HUES64 (cell line): ENCODE measurements around the gene INHBB.

Experiments
- H3K27ac ChIP-seq: 2 replicates; pipeline ENCODE4 v1.7.0; 2013; ENCODE audit warnings: low read depth, low read length, inconsistent platforms
- H3K27me3 ChIP-seq: 2 replicates; pipeline ENCODE4 v1.6.1; 2013; ENCODE audit warnings: mild to moderate bottlenecking, low read length; ENCODE audit not compliant: insufficient read depth
- H3K36me3 ChIP-seq: 2 replicates; pipeline ENCODE4 v1.6.1; 2013; ENCODE audit warnings: mild to moderate bottlenecking, low read length; ENCODE audit not compliant: insufficient read depth
- H3K4me1 ChIP-seq: 2 replicates; pipeline ENCODE4 v1.6.1; 2013; ENCODE audit warnings: mild to moderate bottlenecking, low read length, moderate library complexity; ENCODE audit not compliant: insufficient read depth
- H3K4me3 ChIP-seq: 2 replicates; pipeline ENCODE4 v1.5.1; 2013; ENCODE audit warnings: mild to moderate bottlenecking, low read length, moderate library complexity
- H3K9ac ChIP-seq: 2 replicates; pipeline ENCODE4 v1.6.1; 2013; ENCODE audit warnings: mild to moderate bottlenecking, low read depth, low read length
- H3K9me3 ChIP-seq: 2 replicates; pipeline ENCODE4 v1.6.1; 2013; ENCODE audit warnings: low read depth, low read length; ENCODE audit not compliant: insufficient read depth
- WGBS: fragments of 150-250, 120-280 bp; methylation state at CpG from one replicate; pipeline ENCODE4 v1.1.7; 2013; ENCODE audit warnings: missing lambda C conversion rate; 5-methylcytosine and 5-hydroxymethylcytosine counted together

INHBB gene

GRCh38 chr2:120350801-120351320, 4.9 kb downstream of the INHBB start:
- Histone ChIP-seq H3K27ac (no peak overlapping the region), H3K9ac (no peak overlapping the region), H3K4me1 (peaks cover 22% of the 10 kb centered on the region), H3K4me3 (no peak overlapping the region), H3K36me3 (no peaks in the 10 kb centered on the region), H3K27me3 (peaks cover 73% of the 10 kb centered on the region), H3K9me3 (no peaks in the 10 kb centered on the region)
- WGBS, result 93% methylated on average over 22 of the region's 23 CpGs

- Histone ChIP-seq H3K27ac (no peak overlapping the region), H3K4me1 (peaks cover 13% of the 10 kb centered on the region), H3K9ac (no peak overlapping the region), H3K9me3 (no peaks in the 10 kb centered on the region), H3K4me3 (no peak overlapping the region), H3K36me3 (no peaks in the 10 kb centered on the region), H3K27me3 (peaks cover 56% of the 10 kb centered on the region)
- WGBS, result 85% methylated on average over 15 of the region's 15 CpGs
Observed at GRCh38 chr2:120352696-120353590, 7.0 kb downstream of the INHBB start.

- no peaks in the 10 kb centered on the region for H3K36me3 ChIP-seq
- H3K9me3 ChIP-seq, result no peaks in the 10 kb centered on the region
- WGBS, result 91% methylated on average over 5 of the region's 5 CpGs
- H3K27ac ChIP-seq, result no peak overlapping the region
- H3K27me3 ChIP-seq, result peaks cover 52% of the 10 kb centered on the region
- H3K4me3 ChIP-seq, result no peak overlapping the region
- peaks cover 7% of the 10 kb centered on the region for H3K4me1 ChIP-seq
- H3K9ac ChIP-seq, result no peak overlapping the region
Observed at GRCh38 chr2:120353591-120353898, 7.6 kb downstream of the INHBB start.

- 95% methylated on average over 10 of the region's 10 CpGs for WGBS
- no peaks in the 10 kb centered on the region for H3K9me3 ChIP-seq
Observed at GRCh38 chr2:120353931-120354330, 8.0 kb downstream of the INHBB start.

GRCh38 chr2:120354467-120354866, 8.5 kb downstream of the INHBB start:
- no peak overlapping the region for H3K27ac ChIP-seq
- H3K4me1 ChIP-seq, result no peaks in the 10 kb centered on the region
- H3K9me3 ChIP-seq, result no peaks in the 10 kb centered on the region
- 93% methylated on average over 15 of the region's 15 CpGs for WGBS
- no peak overlapping the region for H3K4me3 ChIP-seq
- H3K9ac ChIP-seq, result no peak overlapping the region
- peaks cover 43% of the 10 kb centered on the region for H3K27me3 ChIP-seq
- no peaks in the 10 kb centered on the region for H3K36me3 ChIP-seq

More at GRCh38 chr2:120353931-120354330, 8.0 kb downstream of the INHBB start:
- Histone ChIP-seq H3K36me3 (no peaks in the 10 kb centered on the region), H3K9ac (no peak overlapping the region), H3K27me3 (peaks cover 48% of the 10 kb centered on the region), H3K4me1 (peaks cover 3% of the 10 kb centered on the region), H3K4me3 (no peak overlapping the region), H3K27ac (no peak overlapping the region)

GRCh38 chr2:120354935-120355779, 9.2 kb downstream of the INHBB start:
- Histone ChIP-seq H3K4me1 (no peaks in the 10 kb centered on the region), H3K36me3 (no peaks in the 10 kb centered on the region), H3K27ac (no peak overlapping the region), H3K9ac (no peak overlapping the region), H3K9me3 (no peaks in the 10 kb centered on the region), H3K4me3 (no peak overlapping the region), H3K27me3 (peaks cover 38% of the 10 kb centered on the region)
- 91% methylated on average over 15 of the region's 15 CpGs for WGBS

- H3K27ac ChIP-seq, result no peak overlapping the region
- peaks cover 32% of the 10 kb centered on the region for H3K27me3 ChIP-seq
- no peak overlapping the region for H3K4me3 ChIP-seq
- no peak overlapping the region for H3K9ac ChIP-seq
- no peaks in the 10 kb centered on the region for H3K36me3 ChIP-seq
- H3K4me1 ChIP-seq, result no peaks in the 10 kb centered on the region
- no peaks in the 10 kb centered on the region for H3K9me3 ChIP-seq
- 96% methylated on average over 6 of the region's 6 CpGs for whole genome bisulfite sequencing
Observed at GRCh38 chr2:120355780-120356266, 9.9 kb downstream of the INHBB start.

GRCh38 chr2:120357768-120358167, 11.8 kb downstream of the INHBB start:
- Histone ChIP-seq H3K4me3 (no peak overlapping the region), H3K9me3 (no peaks in the 10 kb centered on the region), H3K36me3 (no peaks in the 10 kb centered on the region), H3K27ac (no peak overlapping the region), H3K27me3 (peaks cover 13% of the 10 kb centered on the region), H3K4me1 (no peaks in the 10 kb centered on the region), H3K9ac (no peak overlapping the region)
- WGBS, result 88% methylated on average over 6 of the region's 6 CpGs

- 93% methylated on average over 28 of the region's 28 CpGs for WGBS
- no peaks in the 10 kb centered on the region for H3K9me3 ChIP-seq
- H3K9ac ChIP-seq, result no peak overlapping the region
- no peaks in the 10 kb centered on the region for H3K36me3 ChIP-seq
- peaks cover 9% of the 10 kb centered on the region for H3K27me3 ChIP-seq
- no peak overlapping the region for H3K4me3 ChIP-seq
- no peaks in the 10 kb centered on the region for H3K4me1 ChIP-seq
- no peak overlapping the region for H3K27ac ChIP-seq
Observed at GRCh38 chr2:120358734-120359465, 13.0 kb downstream of the INHBB start.

GRCh38 chr2:120360307-120360855, 14.4 kb downstream of the INHBB start:
- H3K9me3 ChIP-seq, result no peaks in the 10 kb centered on the region
- no peak overlapping the region for H3K9ac ChIP-seq
- peaks cover 8% of the 10 kb centered on the region for H3K27me3 ChIP-seq
- H3K36me3 ChIP-seq, result no peaks in the 10 kb centered on the region
- no peak overlapping the region for H3K27ac ChIP-seq
- H3K4me1 ChIP-seq, result no peaks in the 10 kb centered on the region
- 92% methylated on average over 5 of the region's 5 CpGs for WGBS
- H3K4me3 ChIP-seq, result no peak overlapping the region
